Stimulated activated CD8-positive, alpha-beta memory T cell treated with anti-CD3 and anti-CD28 coated beads, Interleukin-4, amount 100 ng/mL, for 4 hours (primary cell): ENCODE results near the gene CORIN.
"Not testable (repeated sequence)": the region's sequence is repeated elsewhere in the genome, so short reads cannot be mapped to it uniquely, and the experiment has no call there.

Experiments
- DNase-seq, 2 donors: peaks; one replicate each; pipeline ENCODE4 v3.0.0-alpha.2; 2020; ENCODE audit warnings: low read depth in 2 of 2, low spot score in 1 of 2

Gene CORIN

GRCh38 chr4:47694322-47694721 is 143.5 kb downstream of the CORIN start:
- DNase-seq = no peak

DNA sequence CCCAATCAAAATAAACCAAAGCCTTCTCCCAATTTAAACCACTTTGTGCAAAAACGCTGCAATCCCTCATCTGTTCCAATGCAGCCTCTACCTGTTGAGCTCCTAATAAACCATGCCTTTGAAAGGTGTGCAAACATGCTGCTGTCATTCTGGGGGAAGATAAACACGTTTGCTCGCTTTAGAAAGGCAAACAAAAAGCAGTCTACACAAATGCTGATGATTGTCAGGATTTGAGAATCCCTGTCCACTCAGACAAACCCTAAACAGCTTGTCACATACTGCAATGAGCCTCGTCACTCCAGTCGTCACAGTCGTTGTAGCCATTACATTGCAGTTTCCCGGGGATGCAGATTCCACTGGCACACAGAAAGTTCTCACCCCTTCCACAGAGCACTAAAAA is 145.2 kb downstream of the CORIN start:
- no peak for DNase-seq

DNA sequence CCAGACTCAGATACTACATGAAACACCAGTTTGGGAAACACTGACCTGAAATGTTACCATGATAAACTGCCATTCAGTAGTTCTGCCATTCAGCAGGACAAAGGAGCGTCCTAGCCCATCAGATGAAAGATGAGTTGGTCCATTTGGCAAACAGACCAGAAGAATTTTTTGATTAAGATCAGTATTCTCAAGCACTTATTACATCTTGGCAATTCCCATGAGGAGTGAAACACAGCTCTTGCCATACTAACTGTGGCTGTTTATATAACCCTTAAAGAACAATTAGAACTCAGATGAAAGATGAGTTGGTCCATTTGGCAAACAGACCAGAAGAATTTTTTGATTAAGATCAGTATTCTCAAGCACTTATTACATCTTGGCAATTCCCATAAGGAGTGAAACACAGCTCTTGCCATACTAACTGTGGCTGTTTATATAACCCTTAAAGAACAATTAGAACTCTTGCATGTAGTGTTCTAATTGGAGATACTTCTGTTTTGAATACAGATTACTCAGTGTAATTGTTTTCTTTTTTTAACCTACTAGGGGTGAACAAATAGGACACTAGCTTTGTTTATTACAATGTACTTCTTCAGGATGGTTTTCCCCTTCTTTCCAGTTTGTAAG is 146.0 kb downstream of the CORIN start:
- DNase-seq = not testable (repeated sequence)

GRCh38 chr4:47690611-47691010 is 147.3 kb downstream of the CORIN start:
- DNase-seq = no peak

DNA sequence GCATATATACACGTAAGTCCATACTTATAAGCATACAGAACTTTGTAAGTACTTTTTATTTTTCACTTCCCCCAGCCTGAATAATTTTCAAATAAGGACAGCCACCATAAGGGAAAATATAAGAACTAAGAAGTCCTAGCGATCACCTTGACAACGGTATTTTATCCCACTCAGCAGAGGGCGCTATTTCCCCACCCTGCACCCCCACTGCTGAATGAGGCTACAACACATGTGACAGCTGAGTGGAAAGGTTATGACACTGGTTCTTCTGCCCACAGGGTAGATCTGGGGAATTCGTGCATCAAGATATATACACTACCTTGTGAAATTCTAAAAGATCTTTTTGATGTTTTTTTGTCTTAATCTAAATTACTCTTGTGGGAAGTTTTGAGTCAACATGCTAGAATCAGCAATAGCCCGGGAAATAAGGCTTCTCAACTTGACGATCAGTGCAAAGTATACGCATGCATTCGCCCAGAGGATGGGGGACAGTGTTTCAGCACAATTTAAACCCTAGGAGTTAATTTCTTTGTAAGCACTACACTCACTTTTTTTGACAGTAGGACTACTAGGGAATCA is 151.5 kb downstream of the CORIN start:
- peak; percentile 26 to 27 for DNase-seq

GRCh38 chr4:47675806-47676205 is 162.1 kb downstream of the CORIN start:
- DNase-seq = no peak

DNA sequence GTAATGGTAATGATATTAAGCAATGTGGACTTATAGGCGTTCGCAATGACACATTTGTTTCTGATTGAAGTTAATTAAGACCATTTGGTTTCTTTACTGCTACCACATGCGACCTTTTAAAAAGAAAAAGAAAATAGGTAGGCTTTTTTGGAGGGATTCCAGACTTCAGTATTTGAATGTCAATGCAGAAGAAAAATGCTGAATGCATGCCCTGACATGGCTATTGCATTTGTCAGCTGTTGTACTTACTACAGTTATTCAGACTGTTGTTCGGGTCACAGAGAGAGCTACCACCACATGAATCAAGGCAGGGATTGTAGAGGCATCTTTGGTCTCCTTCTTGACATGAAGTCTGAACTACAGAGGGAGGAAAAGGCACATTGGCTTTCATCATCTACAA is 163.7 kb downstream of the CORIN start:
- no peak for DNase-seq

- DNase-seq = no peak
These were observed 165.2 kb downstream of the CORIN start for GRCh38 chr4:47672696-47673095.

- no peak for DNase-seq
These were observed 167.9 kb downstream of the CORIN start for GRCh38 chr4:47669946-47670345.

DNA sequence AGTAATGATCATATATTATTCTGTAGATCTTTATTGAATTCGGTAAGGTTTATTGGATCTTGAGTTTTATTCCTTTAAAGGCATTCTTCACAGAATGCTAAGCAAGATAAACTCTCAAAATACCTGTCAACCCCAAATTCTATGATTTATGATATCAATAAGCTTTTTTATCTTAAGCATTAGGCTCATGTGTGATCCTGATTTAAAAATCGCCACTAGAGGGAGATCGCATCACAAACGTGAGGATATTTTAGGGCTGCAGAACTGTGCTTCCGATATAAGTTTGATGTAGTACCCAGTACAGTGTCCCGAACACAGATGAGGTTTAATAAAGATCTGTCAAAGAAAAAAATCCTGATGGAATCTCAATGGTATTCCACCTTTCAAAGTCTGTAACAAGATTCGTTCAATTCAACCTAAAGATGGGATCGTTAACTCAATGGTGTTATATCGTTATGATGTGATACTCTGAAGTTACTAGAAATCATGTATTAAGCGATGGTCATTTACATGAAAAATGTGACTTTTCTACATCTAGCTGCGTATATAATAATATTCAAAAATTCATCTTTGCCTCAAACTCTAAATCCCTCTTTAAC is 169.0 kb downstream of the CORIN start:
- no peak for DNase-seq

- DNase-seq = no peak
These were observed 169.6 kb downstream of the CORIN start for GRCh38 chr4:47668256-47668655.

- DNase-seq = no peak
These were observed 170.3 kb downstream of the CORIN start for GRCh38 chr4:47667552-47667951.

- no peak for DNase-seq
These were observed 173.6 kb downstream of the CORIN start for GRCh38 chr4:47664051-47664826.

- no peak for DNase-seq
These were observed 174.9 kb downstream of the CORIN start for GRCh38 chr4:47662975-47663374.

GRCh38 chr4:47661741-47662140 is 176.1 kb downstream of the CORIN start:
- no peak for DNase-seq

DNA sequence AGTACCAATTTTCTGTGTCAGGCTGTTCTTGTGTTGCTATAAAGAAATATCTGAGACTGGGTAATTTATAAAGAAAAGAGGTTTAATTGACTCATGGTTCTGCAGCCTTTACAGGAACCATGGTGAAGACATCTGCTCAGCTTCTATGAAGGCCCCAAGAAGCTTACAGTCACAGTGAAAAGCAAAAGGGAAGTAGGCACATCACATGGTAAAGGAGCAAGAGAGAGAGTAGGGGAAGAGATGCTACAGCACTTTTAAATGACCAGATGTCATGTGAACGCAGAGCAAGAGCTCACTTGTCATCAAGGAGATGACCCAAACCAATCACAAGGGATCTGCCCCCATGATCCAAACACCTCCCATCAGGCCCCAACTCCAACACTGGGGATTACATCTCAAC is 178.5 kb downstream of the CORIN start:
- no peak for DNase-seq

GRCh38 chr4:47654972-47655693 is 182.7 kb downstream of the CORIN start:
- no peak for DNase-seq

DNA sequence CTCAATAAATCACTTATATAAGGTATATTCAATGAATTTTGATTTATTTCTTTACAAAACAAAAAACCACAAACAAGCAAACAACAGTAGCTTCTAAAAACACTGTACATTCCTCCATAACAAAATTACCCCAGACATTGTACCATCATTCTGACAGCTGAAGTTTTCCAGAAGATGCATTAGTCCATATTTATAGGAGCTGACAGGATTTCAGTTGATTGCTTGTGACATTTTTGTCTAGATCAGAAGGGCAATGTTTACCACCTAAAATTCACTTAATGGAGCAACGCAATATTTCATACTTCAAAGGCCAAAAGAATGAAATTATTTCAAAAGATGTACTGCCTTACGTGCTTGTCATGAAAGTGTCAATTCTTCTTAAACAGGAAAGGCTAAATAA is 185.8 kb downstream of the CORIN start:
- DNase-seq = no peak

- DNase-seq = no peak
These were observed 186.6 kb downstream of the CORIN start for GRCh38 chr4:47651231-47651630.

DNA sequence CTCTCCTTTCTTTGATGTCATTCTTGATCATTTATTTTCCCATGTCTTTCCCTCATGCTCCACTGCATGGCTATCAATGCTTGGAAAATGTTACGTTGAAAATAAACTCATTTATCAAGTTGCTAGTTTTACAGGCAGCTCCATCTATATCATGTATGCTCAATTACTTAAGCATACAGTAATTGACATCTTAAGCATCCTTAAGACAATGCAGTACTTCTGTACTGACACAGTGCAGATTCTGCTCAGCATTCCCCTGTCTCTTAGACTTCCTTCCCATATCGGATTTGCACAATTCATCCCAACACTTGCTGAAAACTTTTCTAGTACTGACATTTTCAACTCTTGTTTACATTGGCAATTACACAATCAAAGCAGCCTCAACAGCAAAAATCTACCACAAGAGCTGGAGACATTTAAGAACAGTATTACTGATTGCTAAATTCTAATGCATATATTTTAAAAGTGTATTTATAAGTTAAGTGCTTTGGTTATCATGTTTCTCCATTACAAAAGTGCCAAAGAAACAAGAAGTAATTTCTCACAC is 187.2 kb downstream of the CORIN start:
- no peak for DNase-seq

- DNase-seq = no peak
These were observed 190.3 kb downstream of the CORIN start for GRCh38 chr4:47647544-47647943.
